SU-DHL-6 (cell line): Measurements from ENCODE around the gene GON4L.

Experiments
- H2AFZ ChIP-seq: fragments of 200-600 bp; sonication (generic); 2 replicates; pipeline ENCODE4 v1.6.1; 2014; ENCODE audit warnings: low read depth, mild to moderate bottlenecking, moderate library complexity, mixed read lengths, antibody characterized with exemption, low read length; ENCODE audit not compliant: severe bottlenecking
- H3F3A ChIP-seq: fragments of 200-600 bp; shearing (Covaris generic); 2 replicates; pipeline ENCODE4 v1.6.0; 2016; ENCODE audit warnings: antibody characterized with exemption, mild to moderate bottlenecking; ENCODE audit not compliant: insufficient read depth
- H3K27ac ChIP-seq: fragments of 200-600 bp; sonication (generic); 2 replicates; pipeline ENCODE4 v1.5.1; 2016; ENCODE audit warnings: low read depth, mild to moderate bottlenecking, low read length, moderate library complexity, mixed read lengths
- H3K27me3 ChIP-seq: fragments of 200-600 bp; sonication (generic), shearing (Covaris generic); 2 replicates; pipeline ENCODE4 v1.6.0; 2014; ENCODE audit warnings: mild to moderate bottlenecking, low read length
- H3K36me3 ChIP-seq: fragments of 200-600 bp; sonication (generic); 2 replicates; pipeline ENCODE4 v1.6.1; 2014; ENCODE audit warnings: mild to moderate bottlenecking, low read length, mixed read lengths
- H3K4me2 ChIP-seq: fragments of 300-600, 200-600 bp; shearing (Covaris generic), sonication (generic); 2 replicates; pipeline ENCODE4 v1.6.0; 2014; ENCODE audit warnings: low read length, low read depth, mild to moderate bottlenecking; ENCODE audit not compliant: poor library complexity, severe bottlenecking
- H3K4me3 ChIP-seq: fragments of 200-600 bp; sonication (generic); 2 replicates; pipeline ENCODE4 v1.5.1; 2014; ENCODE audit warnings: antibody characterized with exemption, low read length, mild to moderate bottlenecking, mixed read lengths; ENCODE audit not compliant: insufficient read depth, poor library complexity, severe bottlenecking
- H3K79me2 ChIP-seq: fragments of 200-600 bp; sonication (generic); 2 replicates; pipeline ENCODE4 v1.6.1; 2014; ENCODE audit warnings: mild to moderate bottlenecking, low read length, moderate library complexity; ENCODE audit not compliant: insufficient read depth
- H3K9ac ChIP-seq: fragments of 200-600 bp; sonication (generic); 2 replicates; pipeline ENCODE4 v1.7.0; 2014; ENCODE audit warnings: mild to moderate bottlenecking, low read length
- H3K9me2 ChIP-seq: fragments of 200-600 bp; sonication (generic); replicated peaks from 2 replicates; pipeline ENCODE4 v1.6.1; 2014; ENCODE audit warnings: low read length; ENCODE audit not compliant: insufficient read depth
- H3K9me3 ChIP-seq: fragments of 200-600 bp; sonication (generic); 2 replicates; pipeline ENCODE4 v1.6.1; 2014; ENCODE audit warnings: low read length, mixed read lengths; ENCODE audit not compliant: insufficient read depth
- H4K20me1 ChIP-seq: fragments of 200-600 bp; sonication (generic); 2 replicates; pipeline ENCODE4 v1.6.1; 2014; ENCODE audit warnings: low read depth, mild to moderate bottlenecking, antibody characterized with exemption, low read length, moderate library complexity, mixed read lengths
- EZH2phosphoT487 ChIP-seq: fragments of 200-600 bp; sonication (generic), shearing (Covaris generic); conservative IDR thresholded peaks from 2 replicates; pipeline ENCODE4 v1.6.1; 2018; ENCODE audit warnings: mild to moderate bottlenecking, antibody characterized with exemption, low read length, moderate library complexity, mixed read lengths
- TF ChIP-seq, protein P1 (sequence below): fragments of 200-600 bp; sonication (generic); IDR thresholded peaks from one replicate; pipeline ENCODE4 v1.5.1; 2017; ENCODE audit warnings: antibody characterized with exemption, mild to moderate bottlenecking, low read length, moderate library complexity; ENCODE audit not compliant: insufficient read depth, poor library complexity, severe bottlenecking

The GON4L gene

DNA sequence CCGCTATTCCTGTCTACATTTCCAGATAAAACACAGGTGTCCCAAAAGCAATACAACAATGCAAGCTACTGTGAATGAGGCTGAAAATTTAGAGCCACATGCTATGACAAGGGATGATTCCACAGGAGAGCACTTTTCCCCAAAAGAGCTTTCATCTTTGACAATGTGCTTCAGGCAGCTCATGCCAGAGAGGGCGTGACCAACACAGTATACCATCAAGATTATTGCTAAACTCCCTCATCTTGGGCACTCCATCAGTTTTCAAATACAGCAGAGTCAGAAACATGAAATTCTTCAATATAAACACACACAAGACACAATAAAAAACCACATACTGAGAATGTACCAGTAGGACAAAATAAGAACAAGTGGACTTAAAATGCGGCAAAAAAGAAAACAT is 6.7 kb downstream of the GON4L start:
- Histone ChIP-seq H3K79me2 (peaks cover 77% of the 10 kb centered on the region), H3K4me2 (peak overlapping the region; percentile 12), H4K20me1 (no peaks in the 10 kb centered on the region), H3K4me3 (no peak overlapping the region), H3K9ac (no peak overlapping the region), H2AFZ (no peak overlapping the region), H3F3A (no peaks in the 10 kb centered on the region), H3K9me2 (no peaks in the 10 kb centered on the region), H3K27me3 (no peaks in the 10 kb centered on the region), H3K9me3 (no peaks in the 10 kb centered on the region), H3K36me3 (peaks cover 9% of the 10 kb centered on the region; the same call in 1 of the 2 replicates), H3K27ac (no peak overlapping the region)
- no peak for TF ChIP-seq EZH2phosphoT487
- TF ChIP-seq, protein P1, sequence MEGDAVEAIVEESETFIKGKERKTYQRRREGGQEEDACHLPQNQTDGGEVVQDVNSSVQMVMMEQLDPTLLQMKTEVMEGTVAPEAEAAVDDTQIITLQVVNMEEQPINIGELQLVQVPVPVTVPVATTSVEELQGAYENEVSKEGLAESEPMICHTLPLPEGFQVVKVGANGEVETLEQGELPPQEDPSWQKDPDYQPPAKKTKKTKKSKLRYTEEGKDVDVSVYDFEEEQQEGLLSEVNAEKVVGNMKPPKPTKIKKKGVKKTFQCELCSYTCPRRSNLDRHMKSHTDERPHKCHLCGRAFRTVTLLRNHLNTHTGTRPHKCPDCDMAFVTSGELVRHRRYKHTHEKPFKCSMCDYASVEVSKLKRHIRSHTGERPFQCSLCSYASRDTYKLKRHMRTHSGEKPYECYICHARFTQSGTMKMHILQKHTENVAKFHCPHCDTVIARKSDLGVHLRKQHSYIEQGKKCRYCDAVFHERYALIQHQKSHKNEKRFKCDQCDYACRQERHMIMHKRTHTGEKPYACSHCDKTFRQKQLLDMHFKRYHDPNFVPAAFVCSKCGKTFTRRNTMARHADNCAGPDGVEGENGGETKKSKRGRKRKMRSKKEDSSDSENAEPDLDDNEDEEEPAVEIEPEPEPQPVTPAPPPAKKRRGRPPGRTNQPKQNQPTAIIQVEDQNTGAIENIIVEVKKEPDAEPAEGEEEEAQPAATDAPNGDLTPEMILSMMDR: no peak

- peaks cover 9% of the 10 kb centered on the region; the same call in 1 of the 2 replicates for H3K36me3 ChIP-seq
- H2AFZ ChIP-seq: no peak overlapping the region
- H3K4me2 ChIP-seq: no peak overlapping the region
- peaks cover 91% of the 10 kb centered on the region for H3K79me2 ChIP-seq
- H3K9ac ChIP-seq: no peak overlapping the region
- H3K27ac ChIP-seq: no peak overlapping the region
- TF ChIP-seq, protein P1: no peak
- no peak for TF ChIP-seq EZH2phosphoT487
- H3K9me3 ChIP-seq: no peaks in the 10 kb centered on the region
- H3K9me2 ChIP-seq: no peaks in the 10 kb centered on the region
- H4K20me1 ChIP-seq: no peaks in the 10 kb centered on the region
- H3K4me3 ChIP-seq: no peak overlapping the region
- H3K27me3 ChIP-seq: no peaks in the 10 kb centered on the region
- no peaks in the 10 kb centered on the region for H3F3A ChIP-seq
Observed at GRCh38 chr1:155847823-155848529, 9.0 kb downstream of the GON4L start.

- H3K27me3 ChIP-seq: no peaks in the 10 kb centered on the region
- H4K20me1 ChIP-seq: no peaks in the 10 kb centered on the region
- no peak overlapping the region for H3K27ac ChIP-seq
- H3K9ac ChIP-seq: no peak overlapping the region
- H3K9me3 ChIP-seq: no peaks in the 10 kb centered on the region
- no peaks in the 10 kb centered on the region for H3F3A ChIP-seq
- H3K4me2 ChIP-seq: no peak overlapping the region
- H3K36me3 ChIP-seq: peaks cover 3% of the 10 kb centered on the region; the same call in 1 of the 2 replicates
- no peak for TF ChIP-seq EZH2phosphoT487
- TF ChIP-seq, protein P1: no peak
- no peak overlapping the region for H2AFZ ChIP-seq
- no peaks in the 10 kb centered on the region for H3K9me2 ChIP-seq
- no peak overlapping the region for H3K4me3 ChIP-seq
- H3K79me2 ChIP-seq: peaks cover 94% of the 10 kb centered on the region
Observed at GRCh38 chr1:155844860-155845421, 12.1 kb downstream of the GON4L start.
